ENCODE data around the gene TMEM39B.

DNA sequence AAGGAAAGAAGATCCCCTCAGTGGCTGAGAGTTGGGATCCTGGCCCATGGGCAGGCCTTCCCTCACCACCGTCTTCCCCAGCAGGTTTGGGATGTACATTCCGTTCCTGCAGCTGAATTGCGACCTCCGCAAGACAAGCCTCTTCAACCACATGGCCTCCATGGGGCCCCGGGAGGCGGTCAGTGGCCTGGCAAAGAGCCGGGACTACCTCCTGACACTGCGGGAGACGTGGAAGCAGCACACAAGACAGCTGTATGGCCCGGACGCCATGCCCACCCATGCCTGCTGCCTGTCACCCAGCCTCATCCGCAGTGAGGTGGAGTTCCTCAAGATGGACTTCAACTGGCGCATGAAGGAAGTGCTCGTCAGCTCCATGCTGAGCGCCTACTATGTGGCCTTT lies 18.9 kb downstream of the TMEM39B start:
- TF ChIP-seq, protein P1, sequence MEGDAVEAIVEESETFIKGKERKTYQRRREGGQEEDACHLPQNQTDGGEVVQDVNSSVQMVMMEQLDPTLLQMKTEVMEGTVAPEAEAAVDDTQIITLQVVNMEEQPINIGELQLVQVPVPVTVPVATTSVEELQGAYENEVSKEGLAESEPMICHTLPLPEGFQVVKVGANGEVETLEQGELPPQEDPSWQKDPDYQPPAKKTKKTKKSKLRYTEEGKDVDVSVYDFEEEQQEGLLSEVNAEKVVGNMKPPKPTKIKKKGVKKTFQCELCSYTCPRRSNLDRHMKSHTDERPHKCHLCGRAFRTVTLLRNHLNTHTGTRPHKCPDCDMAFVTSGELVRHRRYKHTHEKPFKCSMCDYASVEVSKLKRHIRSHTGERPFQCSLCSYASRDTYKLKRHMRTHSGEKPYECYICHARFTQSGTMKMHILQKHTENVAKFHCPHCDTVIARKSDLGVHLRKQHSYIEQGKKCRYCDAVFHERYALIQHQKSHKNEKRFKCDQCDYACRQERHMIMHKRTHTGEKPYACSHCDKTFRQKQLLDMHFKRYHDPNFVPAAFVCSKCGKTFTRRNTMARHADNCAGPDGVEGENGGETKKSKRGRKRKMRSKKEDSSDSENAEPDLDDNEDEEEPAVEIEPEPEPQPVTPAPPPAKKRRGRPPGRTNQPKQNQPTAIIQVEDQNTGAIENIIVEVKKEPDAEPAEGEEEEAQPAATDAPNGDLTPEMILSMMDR (IDR thresholded peaks at IDR 0.05) = no peak
- TF ChIP-seq POLR2A (IDR thresholded peaks at IDR 0.05) = no peak
- TF ChIP-seq POLR2AphosphoS5 (IDR thresholded peaks at IDR 0.05) = no peak
